ENCODE data around the gene LVRN.
A peak's percentile ranks its signal among the peaks of the same experiment; 100 is the strongest.

LVRN gene

DNA sequence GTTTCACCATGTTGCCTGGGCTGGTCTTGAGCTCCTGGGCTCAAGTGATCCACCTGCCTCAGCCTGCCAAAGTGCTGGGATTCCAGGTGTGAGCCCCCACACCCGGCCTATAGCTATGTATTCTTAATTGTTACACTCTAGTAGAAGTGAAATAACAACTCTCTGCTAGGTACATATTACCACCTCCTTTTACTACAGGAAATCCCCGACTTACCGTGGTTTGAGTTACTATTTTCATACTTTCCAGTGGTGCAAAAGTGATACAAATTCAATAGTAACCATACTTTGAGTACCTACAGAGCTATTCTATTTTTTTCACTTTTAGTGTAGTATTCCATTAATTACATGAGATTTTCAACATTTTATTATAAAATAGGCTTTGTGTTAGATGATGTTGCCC is 70.7 kb downstream of the LVRN start:
- DNase-seq: no peak

DNA sequence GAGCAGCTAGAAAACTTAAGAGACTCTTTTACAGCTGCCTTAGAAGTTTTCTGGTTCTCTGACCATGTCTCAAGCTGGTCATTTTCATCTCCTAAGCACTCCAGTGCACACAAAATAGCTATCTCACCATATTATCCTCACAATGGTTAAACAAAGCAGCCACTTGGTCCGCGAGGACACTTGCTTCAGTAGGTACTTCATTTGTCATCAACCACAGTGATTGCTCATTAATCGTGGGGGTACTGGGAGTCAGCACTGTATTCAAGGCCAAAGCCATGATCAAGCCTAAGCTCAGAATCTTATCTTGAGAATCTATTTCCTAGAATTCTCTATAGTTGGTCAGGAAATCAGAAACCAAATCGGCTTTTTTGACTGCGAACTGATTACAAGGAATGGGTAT is 72.8 kb downstream of the LVRN start:
- DNase-seq: no peak

DNA sequence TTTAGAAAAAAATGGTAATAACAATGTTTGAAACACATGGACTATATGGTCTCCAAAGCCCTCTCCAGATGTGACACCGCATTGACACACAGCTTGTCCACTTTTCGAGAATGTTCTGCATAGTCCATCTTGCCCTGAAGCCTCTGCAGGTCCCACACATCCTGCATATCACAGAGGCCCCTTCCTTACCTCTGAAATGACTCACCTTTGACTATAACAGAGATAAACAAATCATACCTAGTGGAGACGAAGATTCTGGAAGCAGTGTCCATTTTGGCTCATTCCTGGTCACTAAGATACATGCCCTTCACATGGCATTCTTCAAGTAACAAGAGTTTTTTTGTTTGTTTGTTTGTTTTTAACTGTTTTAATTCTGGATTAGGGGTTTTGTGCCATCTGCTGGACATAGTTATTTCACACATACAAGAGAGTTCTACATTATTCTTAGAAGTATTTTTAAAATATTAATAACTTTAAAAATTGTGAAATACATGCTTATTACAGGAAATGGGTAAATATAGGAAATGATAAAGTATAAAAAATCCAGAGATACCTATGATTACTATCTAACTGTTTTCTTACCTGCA is 75.1 kb downstream of the LVRN start:
- DNase-seq: no peak

DNA sequence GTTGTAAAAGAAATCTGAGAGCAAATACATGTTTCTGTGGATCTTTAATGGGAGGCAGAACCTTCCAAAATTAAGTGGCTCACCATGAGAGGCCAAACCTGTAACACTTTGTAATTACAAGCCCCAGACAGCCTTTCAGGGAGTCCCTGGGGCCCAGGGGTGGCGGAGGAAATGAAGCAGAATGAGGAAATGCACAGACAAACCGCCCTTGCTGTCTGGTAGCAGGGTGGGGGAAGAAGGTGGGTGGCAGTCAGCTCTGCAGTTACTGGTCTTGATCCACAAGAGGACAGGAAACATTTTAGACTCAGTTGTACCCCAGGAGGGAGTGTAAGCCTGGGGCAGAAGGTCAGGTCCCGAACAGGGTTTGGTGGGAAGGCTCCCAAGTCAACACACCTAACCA is 76.5 kb downstream of the LVRN start:
- no peak for DNase-seq

DNA sequence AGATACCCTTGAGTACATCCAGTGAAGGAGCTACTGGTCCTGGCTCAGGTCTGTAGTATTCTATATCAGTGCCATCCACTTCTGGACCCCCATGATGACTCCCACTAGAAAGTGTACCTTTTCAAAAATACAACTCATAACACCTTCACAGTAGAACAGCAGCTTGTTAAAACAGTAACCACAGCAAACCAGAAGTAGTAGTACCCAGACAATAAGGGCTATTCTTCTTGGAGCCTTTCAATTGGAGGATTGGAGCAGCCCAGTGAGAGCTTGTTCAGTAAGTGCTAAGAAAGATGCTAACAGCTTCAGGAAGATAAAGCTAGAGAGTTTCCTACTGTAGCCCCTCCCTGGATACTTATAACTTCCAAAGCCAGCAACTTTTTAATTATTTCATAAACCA is 80.1 kb downstream of the LVRN start:
- no peak for DNase-seq

DNA sequence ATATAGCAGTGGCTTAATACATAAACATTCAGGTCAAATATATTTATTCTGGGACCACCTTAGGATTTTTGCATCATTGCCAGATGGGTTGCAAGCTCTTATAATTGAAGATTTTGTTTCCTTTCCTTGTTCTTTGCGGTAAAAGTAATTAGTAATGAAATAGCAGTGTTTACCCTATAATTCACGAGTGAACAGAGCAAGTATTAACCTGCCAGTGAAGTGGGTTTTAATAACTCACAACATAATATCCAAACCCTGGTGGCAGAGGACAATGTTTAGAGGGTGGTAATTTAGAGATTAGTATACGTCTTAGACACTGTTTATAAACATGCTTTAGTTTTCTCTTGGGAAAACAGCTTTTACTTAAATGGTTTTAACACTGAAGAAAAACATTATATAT is 81.8 kb downstream of the LVRN start:
- DNase-seq: no peak

DNA sequence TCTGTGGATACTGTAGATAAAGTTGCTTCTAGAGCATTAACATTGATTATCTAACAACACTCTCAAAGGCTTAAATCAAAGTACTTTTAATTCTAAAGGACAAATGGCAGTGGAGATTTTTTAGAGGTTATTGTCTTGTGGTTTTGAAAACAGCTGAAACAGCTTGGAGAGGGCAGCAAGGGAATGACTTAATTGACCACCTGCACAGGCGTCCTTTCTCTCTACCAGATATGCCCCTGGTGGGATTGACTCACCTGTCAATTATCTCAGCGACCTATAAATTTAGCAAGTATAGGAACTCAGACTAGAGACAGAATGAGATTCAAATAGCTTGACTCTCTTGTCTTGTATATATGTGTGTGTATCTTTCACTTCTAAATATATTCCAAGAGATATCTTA is 83.5 kb downstream of the LVRN start:
- no peak for DNase-seq

DNA sequence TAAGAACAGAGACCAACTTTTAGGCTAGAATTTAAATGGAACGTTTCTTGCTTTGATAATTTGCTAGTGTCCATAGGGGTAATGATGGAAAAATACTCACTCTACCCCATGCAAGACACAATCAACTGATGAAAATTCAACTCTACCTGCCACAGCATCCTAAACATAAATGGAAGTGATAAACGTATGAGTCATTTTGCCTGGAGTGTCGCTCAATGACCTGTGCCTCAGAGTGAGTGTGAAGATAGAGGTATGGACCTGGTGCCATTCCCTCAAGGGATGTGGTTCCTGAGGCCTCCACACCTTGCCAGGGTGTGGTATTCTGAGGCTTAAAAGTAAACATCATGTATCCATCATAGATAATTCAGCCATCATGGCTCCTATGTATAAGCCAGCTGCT is 84.0 kb downstream of the LVRN start:
- no peak for DNase-seq

DNA sequence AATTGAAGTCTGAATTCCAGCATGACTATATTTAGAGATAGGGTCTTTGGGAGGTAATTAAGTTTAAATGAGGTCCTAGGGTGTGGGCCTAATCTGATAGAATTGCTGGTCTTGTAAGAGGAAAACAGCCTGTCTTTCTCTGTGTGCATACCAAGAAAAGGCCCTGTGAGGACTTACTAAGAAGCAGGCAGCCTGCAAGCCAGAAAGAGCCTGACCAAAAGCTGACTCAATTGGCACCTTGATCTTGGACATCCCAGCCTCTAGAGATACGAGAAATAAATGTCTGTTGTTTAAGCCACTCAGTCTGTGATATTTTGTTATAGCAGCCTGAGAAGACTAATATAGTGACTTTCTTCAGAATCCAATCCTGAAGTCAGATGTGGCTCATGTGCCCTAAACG is 84.5 kb downstream of the LVRN start:
- no peak for DNase-seq

DNA sequence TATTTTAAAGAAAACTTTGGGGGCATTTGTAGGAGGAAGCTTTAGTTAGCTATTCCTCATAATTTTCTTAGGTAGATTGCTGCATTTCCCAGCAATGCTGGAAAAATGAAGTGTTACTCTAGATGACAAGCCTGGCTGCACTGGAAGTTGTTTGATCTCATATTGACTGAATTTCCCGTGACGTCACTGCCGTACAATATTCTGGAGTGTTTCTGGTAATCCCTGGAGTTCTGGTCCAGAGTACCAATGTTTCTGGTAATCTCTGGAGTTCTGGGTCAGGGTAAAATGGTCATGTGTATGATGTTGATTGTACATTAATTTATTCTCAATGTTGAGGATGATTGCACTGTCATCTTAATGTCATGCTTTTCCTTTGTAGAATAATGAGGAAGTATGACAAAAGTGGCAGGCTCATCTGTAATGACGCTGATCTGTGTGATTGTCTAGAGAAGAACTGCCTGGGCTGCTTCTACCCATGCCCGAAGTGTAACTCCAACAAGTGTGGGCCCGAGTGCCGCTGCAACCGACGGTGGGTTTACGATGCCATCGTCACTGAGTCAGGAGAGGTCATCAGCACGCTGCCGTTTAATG is 96.2 kb downstream of the LVRN start:
- DNase-seq: no peak

DNA sequence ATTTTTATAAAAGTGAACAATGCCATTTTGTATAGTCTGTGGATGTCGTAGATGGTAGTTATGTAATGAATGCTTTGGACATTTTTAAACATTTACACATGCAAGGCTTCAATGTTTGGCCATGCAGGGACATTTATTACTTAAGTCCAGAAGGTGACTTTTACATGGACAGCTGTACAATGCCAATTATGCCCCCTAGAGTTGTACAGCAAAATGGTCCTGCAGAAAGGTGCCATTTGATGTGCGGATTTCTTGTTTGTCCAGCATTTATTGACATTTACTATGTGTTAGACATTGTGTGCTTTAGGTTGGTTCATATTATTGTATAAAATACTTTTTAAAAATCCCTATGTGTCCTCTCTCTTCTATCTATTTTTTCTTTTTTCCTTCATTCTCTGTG is 100.1 kb downstream of the LVRN start:
- no peak for DNase-seq

DNA sequence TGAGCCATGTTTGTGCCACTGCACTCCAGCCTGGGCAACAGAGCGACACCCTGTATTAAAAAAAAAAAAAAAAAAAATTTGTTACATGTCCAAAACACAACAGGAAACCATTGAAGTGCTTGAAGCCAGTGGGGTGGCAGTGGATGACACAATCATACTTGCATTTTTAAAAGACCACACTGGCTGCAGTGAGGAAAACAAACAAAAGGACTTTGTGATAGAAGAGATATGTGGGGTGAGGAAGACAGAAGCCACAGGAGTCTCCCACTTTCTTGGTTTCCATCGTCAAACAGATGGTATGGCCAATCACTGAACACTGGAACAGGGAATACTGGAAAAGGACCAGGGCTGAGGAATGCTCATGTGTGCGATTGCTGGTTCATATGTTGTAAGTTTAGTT is 101.7 kb downstream of the LVRN start:
- no peak for DNase-seq

DNA sequence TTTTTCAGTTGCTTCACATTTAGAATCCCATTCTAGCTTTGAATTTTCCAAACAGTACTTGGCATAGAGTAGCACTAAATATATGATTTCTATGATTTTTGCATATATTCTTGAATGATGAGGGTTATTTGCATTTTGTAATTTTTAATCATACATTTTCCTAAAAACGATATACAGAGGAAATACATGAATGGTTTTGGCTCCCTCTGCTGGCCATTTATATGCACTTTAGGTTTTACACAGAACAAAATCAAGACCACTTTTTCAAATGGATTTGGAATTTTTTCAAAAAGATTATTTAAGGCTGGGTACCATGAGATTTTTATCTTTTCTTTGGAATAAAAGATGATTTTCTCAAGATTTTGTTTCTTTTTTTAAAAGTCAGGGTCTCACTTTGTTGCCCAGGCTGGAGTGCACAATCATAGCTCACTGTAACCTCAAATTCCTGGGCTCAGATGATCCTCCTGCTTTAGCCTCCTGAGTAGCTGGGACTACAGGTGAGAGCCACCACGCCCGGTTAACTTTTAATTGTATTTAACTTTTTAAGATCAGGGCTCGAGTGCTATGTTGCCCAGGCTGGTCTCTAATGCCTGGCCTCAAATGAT is 105.9 kb downstream of the LVRN start:
- DNase-seq: peak in 1 of 4 experiments; percentile 17

DNA sequence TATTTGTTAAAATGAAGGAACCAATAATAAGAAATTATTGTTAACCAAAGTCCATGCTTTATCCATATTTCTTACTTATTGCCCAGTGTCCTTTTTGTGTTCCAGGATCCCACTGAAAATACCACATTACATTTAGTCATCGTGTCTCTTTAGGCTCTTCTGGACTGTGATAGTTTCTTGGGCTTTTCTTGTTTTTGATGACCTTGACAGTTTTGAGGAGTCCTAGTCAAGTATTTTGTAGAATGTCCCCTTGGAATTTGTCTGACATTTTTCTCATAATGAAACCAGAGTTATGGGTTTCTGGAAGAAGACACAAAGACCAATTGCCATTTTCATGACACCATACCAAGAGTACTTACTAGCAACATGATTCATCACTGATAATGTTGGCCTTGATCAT is 108.9 kb downstream of the LVRN start:
- DNase-seq: no peak

DNA sequence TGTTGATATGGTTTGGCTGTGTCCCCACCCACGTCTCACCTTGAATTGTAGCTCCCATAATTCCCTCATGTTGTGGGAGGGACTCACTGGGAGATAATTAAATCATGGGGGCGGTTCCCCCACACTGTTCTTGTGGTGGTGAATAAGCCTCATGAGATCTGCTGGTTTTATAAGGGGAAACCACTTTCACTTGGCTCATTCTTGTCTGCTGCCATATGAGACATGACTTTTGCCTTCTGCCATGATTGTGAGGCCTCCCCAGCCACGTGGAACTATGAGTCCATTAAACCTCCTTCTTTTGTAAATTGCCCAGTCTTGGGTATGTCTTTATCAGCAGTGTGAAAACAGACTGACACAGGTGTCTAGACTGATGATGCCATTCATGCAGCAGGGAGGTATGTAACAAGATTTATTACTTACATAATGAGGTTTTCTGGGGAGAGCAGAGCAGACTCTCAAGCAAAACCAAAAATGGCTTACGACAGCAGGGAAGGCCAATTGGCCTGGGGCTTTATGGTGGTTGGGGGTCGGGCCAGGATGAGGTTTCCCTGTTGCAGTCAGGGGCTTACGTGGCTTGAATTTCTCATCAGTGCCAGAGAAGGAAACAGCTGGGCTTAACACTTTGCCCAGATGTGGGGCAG is 113.0 kb downstream of the LVRN start:
- DNase-seq: no peak

DNA sequence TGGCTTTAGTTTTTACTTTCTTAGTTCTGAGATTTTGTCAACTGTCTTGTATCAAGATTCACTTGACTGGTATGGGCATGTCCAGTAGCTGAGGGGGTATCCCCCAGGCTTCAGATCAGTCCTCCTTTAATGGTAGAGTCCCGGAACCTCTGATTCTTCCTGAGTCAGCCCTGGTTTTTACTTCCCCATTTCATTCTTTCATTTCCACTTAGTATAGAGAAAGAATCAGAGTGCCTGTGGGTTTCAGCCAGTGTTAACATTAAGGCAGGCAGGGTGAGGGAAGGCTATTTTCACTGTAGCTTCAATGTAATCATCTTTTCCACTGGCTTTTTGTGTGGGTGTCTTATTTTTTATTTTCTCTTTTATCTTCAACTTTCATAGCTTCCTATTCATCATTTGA is 114.2 kb downstream of the LVRN start:
- no peak for DNase-seq
